ENCODE measurements around the gene DLK1.

The DLK1 gene

DNA sequence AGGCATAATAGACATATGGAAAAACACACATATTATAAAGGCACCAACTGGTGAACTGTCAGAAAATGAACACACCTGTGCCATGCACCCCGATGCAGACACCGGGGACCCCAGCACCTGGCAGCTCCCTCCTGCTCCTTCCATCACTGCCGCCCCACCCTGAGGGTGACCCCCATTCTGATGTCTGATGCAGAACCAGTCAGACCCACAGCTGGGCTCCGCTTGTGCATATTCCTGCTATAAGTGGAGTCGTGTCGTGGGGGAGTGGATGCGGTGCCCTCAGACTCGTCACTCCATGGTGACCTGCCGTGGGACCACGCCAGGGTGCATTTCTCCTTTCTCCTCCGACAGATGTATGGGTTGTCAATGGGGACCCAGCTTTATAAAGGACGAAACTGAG lies 53.6 kb downstream of the DLK1 start:
- no peak for DNase-seq

DNA sequence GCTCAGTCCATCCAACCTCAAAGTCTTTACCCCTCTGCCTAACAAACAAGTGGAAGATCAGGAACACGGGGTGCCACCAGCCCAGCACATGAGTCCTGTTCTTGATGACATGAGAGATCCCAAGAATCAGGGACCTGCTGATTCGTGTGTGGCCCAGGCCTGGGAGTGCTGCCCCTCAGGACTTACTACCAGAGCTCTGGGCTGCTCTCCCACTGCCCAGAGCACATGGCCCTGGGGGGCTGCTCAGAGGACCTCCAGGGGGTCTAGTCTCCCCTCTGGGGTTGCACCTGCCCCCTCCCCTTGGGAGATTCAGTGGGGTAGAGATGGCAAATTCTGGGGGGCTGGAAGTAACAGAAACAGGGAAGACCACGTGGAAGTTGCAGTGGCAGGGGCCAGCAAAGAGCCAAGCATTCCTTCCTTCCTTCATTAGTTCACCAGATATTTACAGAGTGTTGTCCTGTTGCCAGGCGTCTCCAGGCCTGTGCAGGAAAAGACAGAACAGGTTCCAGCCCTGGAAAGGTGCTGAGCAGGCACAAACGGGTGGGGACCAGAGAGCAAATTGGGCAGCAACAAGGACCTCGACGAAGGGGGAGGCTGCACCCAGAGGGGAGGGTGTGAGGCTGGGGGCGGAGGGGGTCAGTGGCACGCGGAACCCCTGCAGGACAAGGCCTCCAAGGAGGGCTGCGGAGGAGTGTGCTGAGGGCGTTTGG lies 54.1 kb downstream of the DLK1 start:
- no peak for DNase-seq

DNA sequence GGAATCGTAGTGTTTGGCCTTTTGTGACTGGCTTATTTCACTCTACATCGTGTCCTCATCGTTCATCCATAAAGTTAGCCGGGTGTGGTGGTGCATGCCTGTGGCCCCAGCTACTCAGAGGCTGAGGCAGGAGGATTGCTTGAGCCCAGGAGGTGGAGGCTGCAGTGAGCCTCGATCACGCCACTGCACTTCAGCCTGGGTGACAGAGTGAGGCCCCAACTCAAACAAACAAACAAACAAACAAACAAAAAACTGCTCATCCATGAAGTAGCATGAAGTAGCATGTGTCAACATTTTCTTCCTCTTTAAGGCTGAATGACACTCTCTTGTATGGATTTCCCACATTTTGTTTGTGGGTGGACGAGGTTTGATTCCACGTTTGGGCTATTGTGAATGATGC lies 55.3 kb downstream of the DLK1 start:
- no peak for DNase-seq

DNA sequence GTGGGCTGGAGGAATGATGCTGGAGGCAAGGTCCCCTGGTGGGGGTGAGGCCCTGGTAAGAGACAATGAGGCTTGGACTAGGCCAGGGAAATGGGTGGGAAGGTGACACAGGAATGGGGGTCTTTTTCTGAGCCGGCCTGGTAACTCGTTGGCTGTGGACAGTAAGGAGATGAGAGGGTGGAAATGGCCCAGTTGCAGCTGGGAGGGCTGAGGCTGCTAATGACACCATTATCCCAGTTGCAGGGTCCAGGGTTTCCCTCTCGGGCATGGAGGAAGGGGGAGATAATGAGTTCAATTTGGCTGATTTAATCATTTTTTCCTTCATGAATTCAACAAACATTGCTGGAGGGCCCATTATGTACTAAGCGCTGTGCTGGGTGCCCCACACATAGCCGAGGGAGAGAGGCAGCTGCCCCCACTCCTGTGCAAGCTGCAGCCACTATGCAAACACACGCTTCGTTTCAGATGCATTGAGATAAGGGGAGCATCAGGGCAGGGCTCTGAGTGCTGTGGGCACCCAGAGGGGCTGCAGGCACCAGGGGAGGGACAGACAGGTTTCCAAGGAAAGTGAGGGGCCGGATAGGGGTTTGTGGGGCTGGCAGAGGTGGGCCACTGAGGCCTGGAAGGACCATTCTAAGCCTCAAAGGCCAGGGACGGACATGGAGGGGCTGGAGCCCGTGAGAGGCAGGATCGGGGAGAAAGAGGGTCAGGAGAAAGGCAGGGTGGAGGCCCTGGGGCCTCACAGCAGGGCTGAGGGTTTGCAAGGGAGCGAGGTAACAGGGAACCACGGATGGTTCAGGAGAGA lies 56.0 kb downstream of the DLK1 start:
- DNase-seq = no peak

DNA sequence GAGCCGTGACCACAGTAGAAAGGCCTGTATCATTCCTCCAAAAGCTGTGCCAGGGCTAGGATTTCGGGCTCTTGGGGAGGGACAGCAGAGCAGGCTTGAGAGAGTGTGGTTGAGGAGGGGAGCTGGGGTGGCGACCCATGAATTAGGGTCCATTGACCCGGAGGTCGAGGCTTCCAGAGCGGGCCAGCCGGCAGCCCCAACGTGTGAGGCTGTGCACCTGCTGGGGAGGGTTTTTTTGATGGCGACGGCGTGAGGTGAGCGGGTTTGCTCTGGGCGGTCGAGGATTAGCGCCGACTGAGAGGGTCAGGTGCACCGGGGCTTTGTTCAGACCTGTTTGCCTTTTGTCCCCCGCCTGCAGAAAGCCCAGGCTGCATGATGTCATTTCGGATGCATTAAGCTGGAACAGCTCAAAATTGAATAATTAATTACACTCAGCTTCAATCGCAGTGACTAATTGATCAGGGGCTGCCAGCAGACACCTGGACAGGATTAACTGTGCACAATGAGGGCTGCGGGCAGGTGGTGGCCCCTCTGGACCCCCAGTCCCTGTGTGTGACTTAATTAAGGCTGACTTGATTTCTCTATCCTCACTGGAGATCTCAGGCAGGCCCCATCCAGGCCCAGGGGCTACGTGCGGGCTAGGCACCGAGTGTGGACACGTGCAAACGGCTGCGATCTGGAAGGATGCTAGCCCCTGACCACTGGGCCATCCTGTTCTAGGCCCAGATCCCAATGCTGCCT lies 57.1 kb downstream of the DLK1 start:
- no peak for DNase-seq

DNA sequence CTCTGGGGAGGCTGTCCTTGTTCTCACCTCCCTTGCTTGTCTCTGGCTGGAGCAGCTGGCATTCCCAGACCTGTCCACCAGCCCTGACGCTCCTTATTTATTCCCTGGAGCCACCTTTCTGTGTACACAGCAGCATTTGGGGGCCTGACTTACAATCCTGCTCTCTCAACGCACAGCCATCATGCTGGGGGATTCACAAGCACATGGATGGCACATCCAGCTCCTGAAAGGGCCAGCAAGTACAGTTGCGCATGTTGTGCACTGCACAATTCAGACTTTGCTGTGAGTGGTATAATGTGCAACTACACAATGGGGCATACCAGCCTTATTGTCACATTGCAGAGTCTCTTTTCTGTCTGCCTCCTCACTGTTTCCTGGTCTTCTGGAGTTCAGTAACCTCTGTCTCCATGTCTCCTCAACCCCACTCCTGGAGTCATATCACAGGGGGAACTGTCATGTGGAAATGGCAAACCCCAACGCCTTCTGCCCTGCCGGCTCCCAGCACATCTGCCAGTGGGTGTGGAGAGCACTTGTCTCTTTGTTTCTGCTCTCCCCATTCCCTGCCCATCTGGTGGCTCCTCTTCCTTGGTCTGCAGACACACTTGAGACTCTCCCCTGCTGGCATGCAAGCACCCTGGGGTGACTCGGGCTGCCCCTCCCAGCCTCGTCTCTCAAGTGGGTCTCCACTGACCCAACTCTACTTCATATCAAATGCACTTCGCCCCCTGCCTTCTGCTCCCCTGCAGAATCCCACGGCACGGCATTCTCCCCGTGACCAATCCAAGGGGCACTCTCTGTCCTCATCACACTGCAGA lies 58.0 kb downstream of the DLK1 start:
- DNase-seq = no peak

DNA sequence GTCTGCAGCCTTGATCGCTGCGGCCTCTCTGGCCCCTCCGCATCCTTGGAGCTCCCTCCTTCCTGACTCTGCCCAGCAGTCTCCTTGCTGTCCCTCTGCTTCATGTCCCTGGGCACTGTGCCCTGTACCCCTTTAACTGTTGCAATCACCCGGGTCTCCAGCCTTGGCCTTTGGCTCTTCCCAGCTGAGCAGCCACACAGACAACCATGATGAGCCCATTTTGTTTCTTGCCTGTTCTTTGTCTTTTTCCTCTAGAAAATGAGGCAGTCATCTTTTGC lies 58.6 kb downstream of the DLK1 start:
- no peak for DNase-seq

DNA sequence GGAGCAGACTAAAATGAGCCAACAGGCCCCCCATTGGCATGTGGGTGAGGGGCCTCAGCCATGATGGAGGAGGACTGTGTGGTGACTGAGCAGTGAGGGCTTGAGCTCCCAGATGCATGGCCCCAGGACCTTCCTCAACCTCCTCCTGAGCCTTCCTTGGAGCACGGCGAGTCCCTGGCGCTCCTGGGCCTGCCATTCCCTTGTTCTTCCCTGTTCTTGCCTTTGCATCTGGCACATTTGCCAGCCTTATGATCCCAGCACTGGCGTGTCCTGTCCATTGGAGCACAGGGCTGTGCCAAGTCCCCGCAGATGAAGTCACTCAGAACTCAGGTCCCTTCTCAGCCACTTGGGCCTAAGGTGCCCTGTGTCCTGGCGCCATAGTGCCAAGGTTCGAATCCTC lies 58.9 kb downstream of the DLK1 start:
- DNase-seq = no peak

DNA sequence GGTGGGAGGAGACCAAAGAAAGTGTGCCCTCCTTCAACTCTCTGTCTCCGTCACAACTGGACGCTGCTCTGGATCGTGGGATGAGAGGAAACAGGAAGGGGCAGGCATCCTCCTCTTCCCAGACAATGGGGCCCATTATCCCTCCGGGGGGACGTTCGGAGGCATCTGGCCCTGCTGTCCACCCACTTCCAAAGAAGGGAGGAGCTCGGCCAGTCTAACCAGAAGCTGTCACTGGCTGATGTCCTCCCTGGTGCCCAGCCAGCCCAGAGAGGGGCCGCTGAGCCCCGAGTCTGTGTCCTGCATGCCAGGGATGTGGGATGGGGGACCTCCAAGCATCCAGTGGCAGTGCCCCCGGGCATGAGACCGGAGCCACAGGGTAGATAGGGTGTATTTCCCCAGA lies 59.4 kb downstream of the DLK1 start:
- no peak for DNase-seq

DNA sequence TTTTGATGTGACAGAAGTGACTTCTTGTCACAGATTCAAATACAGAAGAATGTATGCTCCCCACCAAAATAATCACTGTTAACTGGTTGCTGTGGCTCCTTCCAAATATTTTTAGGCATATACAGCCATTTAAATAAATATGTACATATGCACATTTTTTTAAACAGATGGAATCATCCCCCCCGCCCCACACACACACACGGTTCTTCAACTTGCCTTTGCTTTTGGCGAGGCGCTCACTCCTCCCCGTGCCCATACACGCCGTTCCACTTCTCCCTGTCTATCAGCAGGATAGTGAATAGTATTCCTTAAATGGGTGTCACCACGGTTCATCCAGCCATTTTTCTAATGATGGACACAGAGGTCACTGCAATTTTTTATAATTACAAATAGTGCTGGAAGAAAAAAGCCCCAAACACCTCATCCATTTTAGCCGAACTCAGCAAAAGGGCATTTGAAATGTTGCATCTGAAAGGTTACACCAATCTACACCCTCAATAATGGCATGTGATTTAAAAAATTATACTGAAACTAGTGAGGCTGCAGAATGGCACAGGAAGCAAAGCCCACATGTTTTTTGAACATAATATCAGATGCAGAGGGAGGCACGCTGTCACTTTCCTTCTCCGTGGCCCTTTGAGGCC lies 60.0 kb downstream of the DLK1 start:
- DNase-seq = no peak

DNA sequence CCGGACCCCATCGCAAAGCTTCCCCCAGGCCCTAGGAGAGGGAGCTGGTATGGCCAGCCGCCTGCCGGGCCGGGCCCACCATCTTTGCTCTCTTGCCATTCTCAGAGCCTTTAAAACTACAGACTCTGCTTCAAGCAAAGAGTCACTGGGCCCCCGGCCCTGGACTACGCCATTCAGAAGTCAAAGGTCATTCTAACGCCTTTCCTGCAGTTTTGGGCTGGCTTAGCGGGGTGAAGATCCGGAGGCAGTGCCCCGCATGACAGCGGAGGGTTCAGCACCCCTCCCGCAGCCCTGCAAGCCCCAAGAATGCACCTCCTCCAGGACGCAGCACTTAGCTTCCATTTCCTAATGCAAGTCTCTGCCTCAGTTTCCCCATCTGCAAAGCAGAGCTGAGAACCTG lies 61.0 kb downstream of the DLK1 start:
- DNase-seq = no peak
